OCI-LY3 (cell line): Measurements from ENCODE around the gene FAP.

ENCODE experiments used
- CTCF ChIP-seq: fragments of 200-600, 300-600 bp; sonication (generic); IDR thresholded peaks from 2 replicates; pipeline ENCODE4 v1.5.1; 2014; ENCODE audit warnings: antibody characterized with exemption, low read length, low read depth
- EZH2phosphoT487 ChIP-seq: fragments of 200-600 bp; shearing (Covaris generic); IDR thresholded peaks from 2 replicates; pipeline ENCODE4 v1.6.1; 2018; ENCODE audit warnings: antibody characterized with exemption, mixed run types, low read depth

- TF ChIP-seq CTCF (no peak), EZH2phosphoT487 (no peak)
Observed at GRCh38 chr2:162196638-162197037, 46.6 kb downstream of the FAP start.
